Cardiac muscle cell (in vitro differentiated cells and primary cell): ENCODE data around the gene ARHGAP1. TPM values are rescaled to one million over a fixed set of nuclear protein-coding genes. Genes with fewer than 3 reads are reported as not detected.
A peak's percentile ranks its signal among the peaks of the same experiment; 100 is the strongest.

ENCODE experiments used
- DNase-seq, 2 donors: peaks; one replicate each; pipeline versions ENCODE4 v3.0.0 to v3.0.0-alpha.2; 2010 to 2017; ENCODE audit warnings: low read depth in 1 of 2, low spot score in 1 of 2
- H3K27ac ChIP-seq: fragments of 200-600 bp; sonication (generic); 2 replicates; pipeline ENCODE4 v1.5.1; 2016
- H3K27me3 ChIP-seq: fragments of 200-600 bp; sonication (generic); 2 replicates; pipeline ENCODE4 v1.6.0; 2016; ENCODE audit warnings: control low read depth
- H3K36me3 ChIP-seq: fragments of 200-600 bp; sonication (generic); 2 replicates; pipeline ENCODE4 v1.5.1; 2016; ENCODE audit warnings: control low read depth
- H3K4me1 ChIP-seq: fragments of 200-600 bp; sonication (generic); 2 replicates; pipeline ENCODE4 v1.8.1; 2017; ENCODE audit warnings: low read depth, mild to moderate bottlenecking, mixed run types
- H3K4me3 ChIP-seq: fragments of 200-600 bp; sonication (generic); 2 replicates; pipeline ENCODE4 v1.5.1; 2016; ENCODE audit warnings: mild to moderate bottlenecking
- H3K9me3 ChIP-seq: fragments of 200-600 bp; sonication (generic); 2 replicates; pipeline ENCODE4 v1.5.1; 2017; ENCODE audit warnings: low read depth, mild to moderate bottlenecking, control low read depth
- polyA plus RNA-seq: library from polyadenylated mRNA; unstranded; fragments of >200 nt; fragmentation: Nextera tagmentation; extraction: Ambion mirVana; gene quantifications from 2 replicates; pipeline ENCODE4 v1.2.1, GENCODE V29; 2016
- total RNA-seq: library from RNA; depleted of rRNA; stranded (reverse); fragments of >200 nt; gene quantifications from 2 replicates; pipeline ENCODE4 v1.2.3, GENCODE V29; 2016
- TF ChIP-seq, protein P1 (sequence below): IDR thresholded peaks from 2 replicates; pipeline ENCODE4 v1.5.1; 2012; ENCODE audit warnings: low read depth, mild to moderate bottlenecking, low read length

ARHGAP1 gene
- total and polyA plus RNA-seq, 2 experiments from 2014 or later = 59.3 to 149 TPM

GRCh38 chr11:46743043-46743442, 42.6 kb upstream of the ARHGAP1 start:
- Histone ChIP-seq H3K27ac (no peak overlapping the region), H3K9me3 (no peaks in the 10 kb centered on the region), H3K27me3 (no peaks in the 10 kb centered on the region), H3K36me3 (peaks cover 54% of the 10 kb centered on the region), H3K4me1 (no peaks in the 10 kb centered on the region), H3K4me3 (no peak overlapping the region)
- DNase-seq = no peak
- TF ChIP-seq, protein P1, sequence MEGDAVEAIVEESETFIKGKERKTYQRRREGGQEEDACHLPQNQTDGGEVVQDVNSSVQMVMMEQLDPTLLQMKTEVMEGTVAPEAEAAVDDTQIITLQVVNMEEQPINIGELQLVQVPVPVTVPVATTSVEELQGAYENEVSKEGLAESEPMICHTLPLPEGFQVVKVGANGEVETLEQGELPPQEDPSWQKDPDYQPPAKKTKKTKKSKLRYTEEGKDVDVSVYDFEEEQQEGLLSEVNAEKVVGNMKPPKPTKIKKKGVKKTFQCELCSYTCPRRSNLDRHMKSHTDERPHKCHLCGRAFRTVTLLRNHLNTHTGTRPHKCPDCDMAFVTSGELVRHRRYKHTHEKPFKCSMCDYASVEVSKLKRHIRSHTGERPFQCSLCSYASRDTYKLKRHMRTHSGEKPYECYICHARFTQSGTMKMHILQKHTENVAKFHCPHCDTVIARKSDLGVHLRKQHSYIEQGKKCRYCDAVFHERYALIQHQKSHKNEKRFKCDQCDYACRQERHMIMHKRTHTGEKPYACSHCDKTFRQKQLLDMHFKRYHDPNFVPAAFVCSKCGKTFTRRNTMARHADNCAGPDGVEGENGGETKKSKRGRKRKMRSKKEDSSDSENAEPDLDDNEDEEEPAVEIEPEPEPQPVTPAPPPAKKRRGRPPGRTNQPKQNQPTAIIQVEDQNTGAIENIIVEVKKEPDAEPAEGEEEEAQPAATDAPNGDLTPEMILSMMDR = no peak

GRCh38 chr11:46741600-46742484, 41.4 kb upstream of the ARHGAP1 start:
- DNase-seq = no peak
- Histone ChIP-seq H3K27ac (peak overlapping the region; percentile 43), H3K4me3 (no peak overlapping the region), H3K36me3 (peaks cover 47% of the 10 kb centered on the region), H3K4me1 (no peaks in the 10 kb centered on the region), H3K9me3 (no peaks in the 10 kb centered on the region), H3K27me3 (no peaks in the 10 kb centered on the region)
- TF ChIP-seq, protein P1 = no peak

GRCh38 chr11:46738887-46739286, 38.5 kb upstream of the ARHGAP1 start:
- no peak overlapping the region for H3K27ac ChIP-seq
- H3K4me1 ChIP-seq = no peaks in the 10 kb centered on the region
- no peaks in the 10 kb centered on the region for H3K27me3 ChIP-seq
- DNase-seq = no peak
- H3K9me3 ChIP-seq = no peaks in the 10 kb centered on the region
- no peak overlapping the region for H3K4me3 ChIP-seq
- TF ChIP-seq, protein P1 = no peak
- peaks cover 22% of the 10 kb centered on the region for H3K36me3 ChIP-seq

DNA sequence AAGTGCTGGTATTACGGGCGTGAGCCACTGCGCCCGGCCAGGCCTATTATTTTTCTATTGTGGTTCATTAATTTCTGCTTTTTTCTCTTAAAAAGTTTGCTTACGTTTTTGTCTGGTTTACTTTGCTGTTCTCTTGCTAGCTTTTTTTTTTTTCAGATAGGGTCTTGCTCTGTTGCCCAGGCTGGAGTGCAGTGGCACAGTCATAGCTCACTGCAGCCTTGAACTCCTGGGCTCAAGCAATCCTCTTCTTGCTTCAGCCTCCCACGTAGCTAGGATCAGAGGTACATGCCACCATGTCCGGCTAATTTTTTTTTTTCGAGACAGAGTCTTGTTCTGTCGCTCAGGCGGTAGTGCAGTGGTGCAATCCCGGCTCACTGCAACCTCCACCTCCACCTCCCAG, 37.3 kb upstream of the ARHGAP1 start:
- no peaks in the 10 kb centered on the region for H3K27me3 ChIP-seq
- TF ChIP-seq, protein P1 = no peak
- H3K27ac ChIP-seq = no peak overlapping the region
- DNase-seq = no peak
- no peaks in the 10 kb centered on the region for H3K9me3 ChIP-seq
- no peak overlapping the region for H3K4me3 ChIP-seq
- H3K36me3 ChIP-seq = peaks cover 11% of the 10 kb centered on the region
- H3K4me1 ChIP-seq = no peaks in the 10 kb centered on the region

DNA sequence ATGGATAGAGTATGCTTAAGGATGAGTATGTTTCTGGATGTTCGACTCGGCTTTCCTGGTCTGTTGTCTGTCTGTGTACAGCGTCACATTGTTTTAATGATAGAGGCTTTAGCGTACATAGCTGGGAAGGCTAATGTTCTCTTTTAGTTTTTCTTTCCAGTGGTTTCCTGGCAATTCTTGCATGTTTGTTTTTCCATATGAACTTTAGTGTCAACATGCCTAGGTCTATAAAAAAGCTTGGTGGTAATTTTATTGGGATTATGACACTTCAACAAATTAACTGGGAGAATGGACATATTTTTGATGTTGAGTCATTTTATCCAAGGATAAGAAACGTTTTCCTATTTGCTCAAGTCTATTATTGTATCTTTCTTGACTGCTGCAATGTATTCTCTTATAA, 36.2 kb upstream of the ARHGAP1 start:
- Histone ChIP-seq H3K4me3 (no peak overlapping the region), H3K27ac (no peak overlapping the region), H3K27me3 (no peaks in the 10 kb centered on the region), H3K4me1 (no peaks in the 10 kb centered on the region), H3K9me3 (no peaks in the 10 kb centered on the region), H3K36me3 (peaks cover 2% of the 10 kb centered on the region)
- TF ChIP-seq, protein P1 = no peak
- DNase-seq = no peak
